GM21576 (cell line): Measurements from ENCODE around the gene CNTLN.
"Not testable (repeated sequence)": the region's sequence is repeated elsewhere in the genome, so short reads cannot be mapped to it uniquely, and the experiment has no call there.

Source experiments
- ATAC-seq: cut with Tn5 transposase; IDR thresholded peaks from one replicate; pipeline ENCODE4 v1.9.1; 2021; ENCODE audit warnings: mild to moderate bottlenecking, moderate library complexity; ENCODE audit not compliant: unreplicated experiment

Gene CNTLN

GRCh38 chr9:17171309-17172094, 36.7 kb downstream of the CNTLN start:
- no peak for ATAC-seq

GRCh38 chr9:17177496-17177895, 42.7 kb downstream of the CNTLN start:
- ATAC-seq = not testable (repeated sequence)

GRCh38 chr9:17185481-17186029, 50.7 kb downstream of the CNTLN start:
- ATAC-seq = no peak

- ATAC-seq = no peak
These were observed 56.2 kb downstream of the CNTLN start for GRCh38 chr9:17191082-17191481.

- no peak for ATAC-seq
These were observed 69.8 kb downstream of the CNTLN start for GRCh38 chr9:17204611-17205152.

GRCh38 chr9:17216011-17216410, 81.2 kb downstream of the CNTLN start:
- ATAC-seq = no peak

GRCh38 chr9:17216646-17217045, 81.8 kb downstream of the CNTLN start:
- ATAC-seq = no peak

GRCh38 chr9:17217272-17217671, 82.4 kb downstream of the CNTLN start:
- no peak for ATAC-seq

- no peak for ATAC-seq
These were observed 84.4 kb downstream of the CNTLN start for GRCh38 chr9:17219261-17219660.

GRCh38 chr9:17222932-17223331, 88.1 kb downstream of the CNTLN start:
- ATAC-seq = no peak

GRCh38 chr9:17225407-17225806, 90.6 kb downstream of the CNTLN start:
- ATAC-seq = no peak

- no peak for ATAC-seq
These were observed 95.2 kb downstream of the CNTLN start for GRCh38 chr9:17229945-17230560.

GRCh38 chr9:17230646-17231045, 95.8 kb downstream of the CNTLN start:
- ATAC-seq = no peak

GRCh38 chr9:17236147-17236546, 101.3 kb downstream of the CNTLN start:
- ATAC-seq = no peak

- ATAC-seq = no peak
These were observed 111.9 kb downstream of the CNTLN start for GRCh38 chr9:17246770-17247169.

GRCh38 chr9:17251100-17251499, 116.3 kb downstream of the CNTLN start:
- no peak for ATAC-seq

- not testable (repeated sequence) for ATAC-seq
These were observed 133.8 kb downstream of the CNTLN start for GRCh38 chr9:17268531-17269188.

- no peak for ATAC-seq
These were observed 135.0 kb downstream of the CNTLN start for GRCh38 chr9:17269799-17270198.

GRCh38 chr9:17272536-17272935, 137.7 kb downstream of the CNTLN start:
- no peak for ATAC-seq

GRCh38 chr9:17280350-17281012, 145.6 kb downstream of the CNTLN start:
- no peak for ATAC-seq

- not testable (repeated sequence) for ATAC-seq
These were observed 155.8 kb downstream of the CNTLN start for GRCh38 chr9:17290673-17291072.
